CD4-positive, alpha-beta T cell treated with Interleukin-4 for 4 hours (primary cell): ENCODE results near the gene SLC9A5.

Experiments used
- DNase-seq: peaks from one replicate; pipeline ENCODE4 v3.0.0-alpha.2; 2020

The SLC9A5 gene

DNA sequence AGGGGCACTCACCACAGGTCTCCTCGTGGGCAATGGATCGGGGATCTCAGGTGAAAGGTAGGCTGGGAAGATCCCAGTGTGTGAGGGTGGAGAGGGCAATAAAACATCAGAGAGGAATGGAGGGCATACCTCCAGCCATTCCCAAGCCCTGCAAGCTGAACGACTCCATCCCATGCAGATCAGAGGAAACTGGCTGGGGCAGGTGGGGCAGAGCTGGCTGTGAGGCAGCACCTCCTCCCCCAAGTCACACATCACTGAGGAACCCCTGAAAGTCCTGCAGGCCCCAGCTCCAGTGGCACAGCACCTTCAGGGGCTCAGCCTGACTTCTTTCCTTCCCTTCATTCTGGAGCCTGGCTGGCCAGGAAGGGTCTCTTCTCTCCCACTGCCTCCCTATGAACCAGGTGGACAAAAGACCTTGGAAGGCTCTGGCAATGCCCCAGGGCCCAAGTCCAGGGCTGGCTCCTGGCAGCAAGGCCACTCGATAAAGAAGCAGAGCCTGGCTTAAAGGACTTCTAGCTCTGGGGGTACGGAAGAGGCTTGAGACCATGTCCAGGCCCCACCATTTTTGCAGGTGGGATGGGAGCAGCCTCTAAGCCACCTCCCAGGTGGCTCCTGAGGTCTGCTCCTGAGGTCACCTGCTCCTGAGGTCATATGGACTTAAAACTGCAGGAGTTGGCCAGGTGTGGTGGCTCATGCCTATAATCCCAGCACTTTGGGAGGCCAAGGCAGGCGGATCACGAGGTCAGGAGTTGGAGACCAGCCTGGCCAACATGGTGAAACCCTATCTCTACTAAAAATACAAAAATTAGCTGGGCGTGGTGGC, 35.4 kb upstream of the SLC9A5 start:
- no peak for DNase-seq

DNA sequence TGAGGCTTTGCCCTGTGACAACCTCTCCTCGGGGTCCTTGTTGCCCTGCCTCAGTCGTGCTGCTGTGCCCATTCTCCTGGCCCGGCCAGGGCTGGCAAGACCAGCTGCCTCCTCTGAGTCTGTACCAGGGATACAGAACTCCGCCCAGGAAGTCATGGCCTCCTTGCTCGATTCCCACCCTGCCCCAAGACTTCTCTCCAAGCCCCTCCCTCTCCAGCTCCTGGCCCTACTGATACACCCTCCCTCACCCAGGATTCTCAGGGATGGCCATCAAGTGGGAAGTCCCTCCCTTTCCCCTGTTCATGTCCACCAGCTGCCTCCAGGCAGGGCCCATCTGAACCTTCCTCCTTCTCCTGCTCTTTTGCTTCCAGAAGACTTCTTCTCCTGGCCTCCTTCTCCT, 33.1 kb upstream of the SLC9A5 start:
- DNase-seq, result no peak

DNA sequence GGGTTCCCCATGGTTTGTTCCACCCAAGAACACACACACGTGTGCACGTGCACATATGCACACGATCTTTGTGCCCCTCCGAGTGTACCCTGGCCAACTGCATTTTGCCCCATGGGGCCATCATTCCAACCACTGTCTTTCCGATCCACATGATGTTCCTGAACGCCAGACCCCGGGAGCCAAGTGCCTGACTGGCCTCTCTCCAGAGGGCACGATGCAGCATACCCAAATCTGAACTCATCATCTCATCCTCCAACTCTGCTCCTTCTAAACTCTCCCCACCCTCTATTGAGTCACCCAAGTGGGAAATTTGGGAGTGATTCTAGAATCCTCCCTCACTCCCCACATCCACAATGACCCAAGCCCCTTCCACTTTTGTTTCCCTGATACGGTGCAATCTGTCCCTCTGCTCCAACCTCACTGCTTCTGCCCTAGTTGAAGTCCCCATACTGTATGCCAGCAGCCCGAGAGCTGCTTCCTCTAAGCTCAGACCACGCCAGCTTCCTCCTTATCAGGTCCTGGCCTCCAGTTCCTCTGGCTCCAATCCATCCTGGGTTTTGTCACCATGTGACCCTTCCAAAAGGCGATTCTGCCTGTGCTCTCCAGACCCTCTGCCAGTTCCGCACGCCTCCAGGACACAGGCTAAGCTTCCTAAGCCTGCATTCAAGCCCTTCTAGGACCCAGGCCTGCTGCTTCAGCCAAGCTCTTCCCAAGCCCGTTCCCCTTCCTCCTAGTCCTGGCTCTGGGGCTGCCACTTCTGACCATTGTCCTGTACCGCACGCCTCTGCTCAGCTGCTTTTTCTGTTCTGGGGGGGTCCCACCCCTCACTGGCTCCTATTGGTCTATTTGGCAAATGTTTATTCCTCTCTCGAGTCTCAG, 31.9 kb upstream of the SLC9A5 start:
- DNase-seq, result no peak

- no peak for DNase-seq
Observed at GRCh38 chr16:67223992-67224391, 24.8 kb upstream of the SLC9A5 start.

- DNase-seq, result no peak
Observed at GRCh38 chr16:67226295-67226803, 22.4 kb upstream of the SLC9A5 start.

GRCh38 chr16:67226804-67227566, 21.8 kb upstream of the SLC9A5 start, which contains the start of gene TMEM208:
TMEM208 (plus strand) TSS chr16:67227130; CDS start chr16:67227219, 89 bp downstream.
- peak; percentile 97 for DNase-seq

DNA sequence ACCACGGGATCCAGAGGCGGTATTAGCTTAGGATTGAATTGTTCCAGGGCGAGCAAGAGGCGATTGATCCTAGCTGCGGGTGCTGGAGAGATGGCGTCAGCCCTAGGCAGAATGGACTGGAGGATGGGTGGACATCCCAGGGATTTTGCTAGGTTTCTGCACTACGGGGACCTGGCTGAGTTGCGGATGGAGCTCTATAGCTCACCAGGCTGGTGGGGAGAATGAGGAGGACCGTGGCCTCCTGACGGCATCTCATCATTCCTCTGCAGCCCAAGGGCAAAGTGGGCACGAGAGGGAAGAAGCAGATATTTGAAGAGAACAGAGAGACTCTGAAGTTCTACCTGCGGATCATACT, 21.2 kb upstream of the SLC9A5 start:
- no peak for DNase-seq

- DNase-seq, result no peak
Observed at GRCh38 chr16:67228034-67228785, 20.6 kb upstream of the SLC9A5 start.

DNA sequence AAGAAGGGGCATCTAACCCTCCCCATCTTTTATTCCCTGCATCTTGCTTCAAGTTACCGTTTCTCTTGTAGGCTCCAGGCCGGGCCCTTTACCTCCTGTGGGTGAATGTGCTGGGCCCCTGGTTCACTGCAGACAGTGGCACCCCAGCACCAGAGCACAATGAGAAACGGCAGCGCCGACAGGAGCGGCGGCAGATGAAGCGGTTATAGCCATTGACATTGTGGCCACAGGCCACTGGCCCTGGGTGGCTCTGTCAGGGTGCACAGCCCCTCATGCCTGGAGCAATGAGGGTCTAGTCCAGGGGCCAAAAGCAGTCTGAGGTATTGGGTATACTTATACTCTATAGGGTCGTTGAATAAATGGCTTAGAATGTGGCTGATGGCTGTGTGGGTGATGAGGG, 19.9 kb upstream of the SLC9A5 start:
- DNase-seq, result no peak

DNA sequence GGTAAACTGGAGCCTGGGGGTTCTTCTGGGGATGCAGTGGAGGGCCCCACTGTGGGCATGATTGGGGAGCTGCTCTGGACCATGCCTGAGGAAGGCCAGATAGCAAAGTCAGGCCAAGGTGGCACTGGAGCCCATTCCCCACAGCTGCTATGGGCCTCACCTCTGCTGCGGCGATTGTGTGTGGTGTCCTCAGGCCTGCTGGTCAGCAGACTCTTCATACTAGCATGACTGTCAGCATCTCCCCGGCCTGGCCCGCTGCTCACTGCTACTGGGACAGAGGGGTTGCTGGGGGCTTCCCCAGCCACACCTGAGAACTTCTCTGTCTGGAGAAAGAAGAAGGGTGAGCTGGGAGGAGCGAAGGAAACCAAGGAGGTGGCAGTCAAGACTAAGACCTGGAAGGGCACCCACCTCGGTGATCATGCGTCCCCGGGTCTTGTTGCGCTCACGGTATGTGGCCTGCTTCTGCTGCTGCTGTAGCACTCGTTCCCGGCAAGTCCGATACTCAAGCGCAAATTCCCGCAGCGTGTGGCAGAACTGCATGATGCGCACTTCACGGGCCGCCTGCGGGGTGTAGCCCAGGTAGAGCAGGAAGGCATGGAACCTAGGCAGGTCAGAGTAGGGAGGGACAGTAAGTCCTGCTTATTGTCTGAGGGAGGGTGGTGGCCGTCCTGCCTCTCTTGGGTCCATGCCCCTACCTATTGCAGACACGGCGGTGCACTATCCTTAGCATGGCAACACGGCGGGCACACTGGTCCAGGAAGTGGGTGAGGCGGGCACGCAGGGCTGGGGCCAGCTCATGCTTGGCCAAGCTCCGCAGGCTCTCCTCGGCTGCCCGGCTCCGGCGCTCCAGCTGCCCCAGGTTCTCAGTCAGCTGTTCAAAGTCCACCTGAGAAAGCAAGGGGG, 18.6 kb upstream of the SLC9A5 start:
- DNase-seq, result no peak

DNA sequence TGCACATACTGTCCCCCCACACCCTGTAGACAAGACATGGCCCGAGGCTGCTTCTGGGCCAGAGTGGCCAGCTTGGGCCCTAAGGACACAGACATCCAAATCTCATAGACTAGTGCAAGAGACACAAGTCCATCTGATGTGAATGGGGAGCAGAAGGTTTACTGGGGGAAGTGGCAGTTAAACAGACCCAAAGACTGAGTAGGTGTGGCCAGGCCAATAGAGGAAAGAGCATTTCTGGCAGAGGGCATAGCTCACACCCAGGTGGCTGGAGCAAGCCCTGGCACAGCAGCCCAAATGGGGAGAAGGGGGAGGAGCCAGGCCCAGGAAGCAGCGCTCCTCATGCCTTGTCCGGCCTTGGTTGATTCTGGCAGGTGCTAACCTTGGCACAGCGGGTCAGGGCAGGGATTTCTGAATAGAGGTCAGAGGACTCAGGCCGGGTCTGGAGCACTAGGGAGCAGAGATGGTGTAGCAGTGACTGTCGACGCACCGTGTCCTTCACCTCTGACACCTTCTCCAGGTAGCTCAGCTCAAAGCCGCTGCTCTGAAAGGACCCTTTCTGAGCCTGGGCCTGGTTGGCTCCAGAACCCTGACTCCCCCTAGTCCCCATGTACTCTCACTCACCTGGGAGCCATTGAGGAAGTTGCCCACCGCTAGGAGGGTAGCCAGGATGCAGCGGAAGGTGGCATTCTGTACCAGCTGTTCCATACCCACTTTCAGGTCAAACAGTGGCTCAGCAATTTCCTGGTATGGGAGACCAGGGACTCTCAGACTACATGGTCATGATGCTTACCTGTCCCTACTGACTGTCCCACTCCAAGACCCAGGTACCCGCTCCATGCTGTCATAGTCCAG, 17.7 kb upstream of the SLC9A5 start:
- DNase-seq, result no peak

DNA sequence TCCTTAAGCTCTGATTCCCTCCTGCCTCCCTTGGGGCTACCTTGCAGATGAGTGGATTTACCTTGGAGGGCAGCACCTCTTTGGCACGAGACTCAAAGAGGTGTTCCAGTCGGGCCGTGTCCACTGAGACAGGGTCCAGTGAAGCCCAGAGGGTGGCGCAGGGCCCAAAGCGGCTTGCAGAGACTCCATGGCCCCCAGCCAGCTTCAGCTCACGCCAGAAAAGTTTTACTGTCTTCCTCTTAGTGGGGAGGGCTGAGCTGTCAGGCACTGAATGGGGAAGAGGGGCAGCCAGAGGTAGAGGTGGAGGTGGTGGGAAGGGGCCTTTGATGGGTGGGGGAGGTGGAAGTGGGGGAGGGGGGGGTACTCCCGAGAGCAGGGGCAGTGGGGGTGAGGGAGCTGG, 15.2 kb upstream of the SLC9A5 start:
- no peak for DNase-seq

- no peak for DNase-seq
Observed at GRCh38 chr16:67234180-67234597, 14.6 kb upstream of the SLC9A5 start.

- peak; percentile 74 for DNase-seq
Observed at GRCh38 chr16:67235816-67236562, 12.8 kb upstream of the SLC9A5 start.

DNA sequence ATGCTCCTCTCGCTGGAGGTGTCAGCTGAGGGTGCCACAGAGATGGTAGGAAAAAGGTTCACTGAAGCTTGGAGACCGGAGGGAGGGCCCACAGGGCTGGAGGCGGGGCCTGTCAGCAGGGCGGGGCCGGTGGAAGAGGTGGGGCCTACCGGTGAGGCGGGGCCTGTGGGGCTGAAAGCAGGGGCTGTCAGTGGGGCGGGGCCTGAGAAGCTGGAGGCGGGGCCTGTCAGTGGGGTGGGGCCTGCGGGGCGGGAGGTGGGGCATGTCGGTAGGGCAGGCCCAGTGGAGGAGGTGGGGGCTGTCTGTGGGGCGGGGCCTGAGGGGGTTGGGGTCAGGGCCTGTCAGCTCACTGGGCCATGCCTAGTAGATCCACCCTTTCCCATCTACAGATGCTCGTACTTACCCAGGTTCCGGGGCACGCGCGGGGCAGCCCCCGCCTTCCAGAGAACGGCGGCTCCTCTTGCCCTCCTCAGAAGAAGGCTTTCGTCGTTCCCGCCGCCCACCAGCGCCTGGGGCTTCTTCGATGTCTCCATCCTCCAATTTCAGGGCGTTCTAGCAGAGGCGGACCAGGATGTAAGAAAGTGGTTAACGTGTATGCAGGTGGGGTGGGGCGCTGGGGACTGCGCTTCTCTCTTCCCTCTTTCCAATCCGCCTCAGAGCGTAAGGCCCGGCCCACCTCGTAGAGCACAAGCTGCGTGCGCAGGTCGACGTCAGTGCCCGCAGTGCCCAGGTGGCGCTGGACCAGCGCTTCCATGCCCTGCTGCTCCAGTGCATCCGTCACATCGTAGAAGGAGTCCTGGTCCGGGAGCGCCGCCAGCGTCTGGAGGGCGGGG, 12.0 kb upstream of the SLC9A5 start:
- peak; percentile 69 for DNase-seq

DNA sequence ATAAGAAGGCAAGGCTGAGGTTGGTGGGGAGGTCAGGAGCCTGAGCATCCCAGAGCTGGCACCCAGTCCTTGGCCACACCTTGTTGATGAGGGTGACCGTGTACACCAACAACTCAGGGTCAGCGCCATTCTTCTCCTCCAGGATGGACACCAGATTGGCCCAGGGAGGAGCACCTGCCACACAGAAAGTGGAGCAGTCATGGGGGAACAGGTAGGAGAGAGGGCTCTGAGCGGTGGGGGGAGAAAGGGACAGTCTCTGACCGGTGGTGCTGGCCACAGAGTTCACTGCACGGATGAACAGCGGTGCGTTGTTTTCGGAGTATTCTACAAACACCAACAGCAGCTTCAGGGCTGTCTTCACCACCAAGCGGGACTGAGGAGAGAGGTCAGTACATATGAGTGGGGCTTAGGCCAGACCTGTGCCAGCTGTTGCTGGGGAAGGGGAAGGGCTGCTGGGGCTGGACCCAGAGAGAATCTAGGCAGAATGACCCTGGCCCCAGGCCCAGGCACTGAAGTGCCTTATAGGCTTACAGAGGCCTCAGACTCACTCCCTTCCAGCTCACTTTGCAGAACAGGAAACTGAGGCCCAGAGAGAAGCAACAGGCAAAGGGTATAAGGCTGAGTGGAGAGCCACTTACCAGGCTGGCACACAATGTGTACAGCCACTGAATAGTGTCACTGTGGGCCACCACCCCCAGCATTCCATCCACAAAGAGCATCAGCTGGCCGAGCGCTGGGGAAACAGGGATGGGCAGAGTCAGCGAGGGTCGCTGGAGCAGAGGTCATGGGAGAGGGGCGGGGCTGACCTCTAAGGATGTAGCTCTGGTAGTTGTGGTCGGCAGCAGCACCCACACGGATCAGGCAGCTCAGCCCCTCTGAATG, 11.1 kb upstream of the SLC9A5 start:
- no peak for DNase-seq

GRCh38 chr16:67238278-67238575, 10.6 kb upstream of the SLC9A5 start:
- DNase-seq, result no peak
